Measurements from ENCODE around the gene UTP20.

UTP20 gene

DNA sequence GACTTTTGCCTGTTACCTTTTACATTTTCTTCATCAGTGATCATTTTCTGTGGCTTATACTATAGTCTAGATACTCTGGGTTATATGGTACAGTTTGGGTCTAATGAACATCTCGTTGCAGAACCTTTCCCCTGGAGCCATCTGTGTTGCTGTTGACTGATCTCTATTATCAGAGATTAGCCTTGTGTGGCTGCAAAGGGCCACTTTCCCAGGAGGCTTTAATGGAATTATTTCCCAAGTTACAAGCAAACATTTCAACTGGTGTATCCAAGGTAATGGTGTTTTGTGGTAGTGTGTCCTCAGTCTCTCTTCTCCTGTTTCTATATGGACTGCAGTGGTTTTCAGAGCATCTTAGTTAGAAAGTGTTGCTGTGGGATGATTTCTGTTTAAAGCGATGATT, 25.9 kb downstream of the UTP20 start:
- Histone ChIP-seq H3K4me1 (ENCODE audit: control insufficient read depth, insufficient read depth, low read depth, low read length) (no peaks in the 10 kb centered on the region), H3K4me2 (ENCODE audit: low read length, poor library complexity, severe bottlenecking) (no peak overlapping the region), H4K8ac (ENCODE audit: low read length) (no peak overlapping the region), H3K36me3 (ENCODE audit: control insufficient read depth in 1 of 2, insufficient read depth in 2 of 2, low read depth in 1 of 2, low read length in 2 of 2) (peaks cover 19 to 88% of the 10 kb centered on the region in 2 experiments), H3K4ac (ENCODE audit: low read depth in 1 of 2, low read length in 2 of 2) (no peak overlapping the region), H2BK5ac (ENCODE audit: low read depth, low read length, poor library complexity, severe bottlenecking) (no peak overlapping the region), H2BK15ac (ENCODE audit: low read depth, poor library complexity, severe bottlenecking) (no peak overlapping the region), H2BK12ac (ENCODE audit: low read length in 2 of 2) (no peak overlapping the region), H3K4me3 (ENCODE audit: insufficient read depth in 1 of 2, low read depth in 1 of 2, low read length in 2 of 2) (no peak overlapping the region), H2BK120ac (ENCODE audit: low read depth, low read length) (no peak overlapping the region), H3K18ac (ENCODE audit: low read depth in 1 of 2, low read length in 2 of 2) (no peak overlapping the region), H3K23ac (ENCODE audit: low read length in 2 of 2) (no peak overlapping the region), H2AFZ (ENCODE audit: low read depth, low read length) (no peak overlapping the region), H3K27me3 (ENCODE audit: control insufficient read depth in 1 of 2, insufficient read depth in 1 of 2, low read length in 2 of 2) (no peaks in the 10 kb centered on the region), H3K14ac (ENCODE audit: low read length in 2 of 2) (no peak overlapping the region), H4K91ac (ENCODE audit: low read length) (no peak overlapping the region), H3K9me3 (ENCODE audit: control insufficient read depth, low read length) (no peaks in the 10 kb centered on the region), H3K9ac (ENCODE audit: low read length) (no peak overlapping the region), H3K79me1 (replicated peaks; ENCODE audit: low read length, poor library complexity, severe bottlenecking) (peaks cover 1% of the 10 kb centered on the region), H3K27ac (ENCODE audit: low read length, poor library complexity, severe bottlenecking) (no peak overlapping the region), H2AK5ac (ENCODE audit: low read length, severe bottlenecking) (no peak overlapping the region)
- no peak for DNase-seq
- WGBS, result 100% methylated on average over 1 of the region's 2 CpGs

DNA sequence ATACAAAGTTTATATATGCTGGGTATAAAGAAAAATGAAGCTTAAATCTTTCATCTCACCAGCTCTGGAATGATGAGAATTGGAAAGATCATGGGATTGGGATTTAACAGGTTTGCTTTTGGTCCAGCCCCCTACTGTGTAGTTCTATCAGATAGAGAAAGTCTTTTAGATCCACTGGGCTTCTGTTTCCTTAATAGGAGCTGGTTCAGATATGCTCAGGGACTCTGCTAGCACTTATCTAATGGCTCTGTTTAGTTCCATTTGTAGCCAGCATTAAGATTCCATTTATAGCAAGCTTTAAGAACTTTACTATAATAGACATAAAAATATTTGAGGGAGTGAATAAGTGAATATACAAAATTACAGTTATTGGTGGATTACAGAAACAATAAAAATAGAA, 42.6 kb downstream of the UTP20 start:
- no peak overlapping the region for H2BK15ac ChIP-seq (ENCODE audit: low read depth, poor library complexity, severe bottlenecking)
- no peak overlapping the region for H2AK5ac ChIP-seq (ENCODE audit: low read length, severe bottlenecking)
- H3K9ac ChIP-seq (ENCODE audit: low read length), result no peak overlapping the region
- no peak overlapping the region for H3K4me2 ChIP-seq (ENCODE audit: low read length, poor library complexity, severe bottlenecking)
- H3K23ac ChIP-seq (ENCODE audit: low read length in 2 of 2), result no peak overlapping the region
- no peak overlapping the region for H4K91ac ChIP-seq (ENCODE audit: low read length)
- no peaks in the 10 kb centered on the region for H3K27me3 ChIP-seq (ENCODE audit: control insufficient read depth in 1 of 2, insufficient read depth in 1 of 2, low read length in 2 of 2)
- no peak overlapping the region for H3K4ac ChIP-seq (ENCODE audit: low read depth in 1 of 2, low read length in 2 of 2)
- H4K8ac ChIP-seq (ENCODE audit: low read length), result no peak overlapping the region
- H3K4me1 ChIP-seq (ENCODE audit: control insufficient read depth, insufficient read depth, low read depth, low read length), result peaks cover 4% of the 10 kb centered on the region
- H2AFZ ChIP-seq (ENCODE audit: low read depth, low read length), result no peak overlapping the region
- H3K18ac ChIP-seq (ENCODE audit: low read depth in 1 of 2, low read length in 2 of 2), result no peak overlapping the region
- no peak overlapping the region for H3K4me3 ChIP-seq (ENCODE audit: insufficient read depth in 1 of 2, low read depth in 1 of 2, low read length in 2 of 2)
- H3K9me3 ChIP-seq (ENCODE audit: control insufficient read depth, low read length), result no peaks in the 10 kb centered on the region
- no peak overlapping the region for H2BK120ac ChIP-seq (ENCODE audit: low read depth, low read length)
- DNase-seq, result no peak
- peak overlapping the region; percentile 19 for H2BK5ac ChIP-seq (ENCODE audit: low read depth, low read length, poor library complexity, severe bottlenecking)
- H3K36me3 ChIP-seq (ENCODE audit: control insufficient read depth in 1 of 2, insufficient read depth in 2 of 2, low read depth in 1 of 2, low read length in 2 of 2), result peaks cover 6 to 65% of the 10 kb centered on the region in 2 experiments
- H3K14ac ChIP-seq (ENCODE audit: low read length in 2 of 2), result no peak overlapping the region
- H3K79me1 ChIP-seq (replicated peaks; ENCODE audit: low read length, poor library complexity, severe bottlenecking), result no peaks in the 10 kb centered on the region
- no peak overlapping the region for H2BK12ac ChIP-seq (ENCODE audit: low read length in 2 of 2)
- H3K27ac ChIP-seq (ENCODE audit: low read length, poor library complexity, severe bottlenecking), result no peak overlapping the region

DNA sequence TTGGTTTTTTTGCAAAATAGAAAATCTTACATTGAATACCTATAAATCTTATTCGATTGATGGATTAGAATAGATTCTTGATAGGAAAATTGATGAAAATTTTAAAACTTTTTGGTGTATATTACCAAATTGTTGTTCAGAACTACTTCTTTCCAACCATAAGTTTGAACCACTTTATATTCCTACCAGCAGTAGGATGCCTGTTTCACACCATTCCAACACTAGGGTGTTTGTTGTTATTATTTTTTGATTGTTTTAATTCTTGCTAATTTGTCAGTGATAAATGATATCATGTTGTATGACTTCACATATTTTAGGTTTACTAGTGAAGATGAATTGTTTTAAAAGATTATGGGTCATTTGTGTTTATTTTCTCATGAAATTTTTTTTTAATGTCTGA, 43.4 kb downstream of the UTP20 start:
- Histone ChIP-seq H3K9ac (ENCODE audit: low read length) (no peak overlapping the region), H4K8ac (ENCODE audit: low read length) (no peak overlapping the region), H3K14ac (ENCODE audit: low read length in 2 of 2) (no peak overlapping the region), H2AFZ (ENCODE audit: low read depth, low read length) (no peak overlapping the region), H2AK5ac (ENCODE audit: low read length, severe bottlenecking) (no peak overlapping the region), H3K27ac (ENCODE audit: low read length, poor library complexity, severe bottlenecking) (no peak overlapping the region), H3K4me3 (ENCODE audit: insufficient read depth in 1 of 2, low read depth in 1 of 2, low read length in 2 of 2) (no peak overlapping the region), H3K9me3 (ENCODE audit: control insufficient read depth, low read length) (no peaks in the 10 kb centered on the region), H3K4me1 (ENCODE audit: control insufficient read depth, insufficient read depth, low read depth, low read length) (peaks cover 4% of the 10 kb centered on the region), H3K4me2 (ENCODE audit: low read length, poor library complexity, severe bottlenecking) (no peak overlapping the region), H2BK5ac (ENCODE audit: low read depth, low read length, poor library complexity, severe bottlenecking) (no peak overlapping the region), H3K4ac (ENCODE audit: low read depth in 1 of 2, low read length in 2 of 2) (no peak overlapping the region), H3K36me3 (ENCODE audit: control insufficient read depth in 1 of 2, insufficient read depth in 2 of 2, low read depth in 1 of 2, low read length in 2 of 2) (peaks cover 6 to 65% of the 10 kb centered on the region in 2 experiments), H3K27me3 (ENCODE audit: control insufficient read depth in 1 of 2, insufficient read depth in 1 of 2, low read length in 2 of 2) (no peaks in the 10 kb centered on the region), H3K18ac (ENCODE audit: low read depth in 1 of 2, low read length in 2 of 2) (no peak overlapping the region), H2BK120ac (ENCODE audit: low read depth, low read length) (no peak overlapping the region), H4K91ac (ENCODE audit: low read length) (no peak overlapping the region), H3K23ac (ENCODE audit: low read length in 2 of 2) (no peak overlapping the region), H3K79me1 (replicated peaks; ENCODE audit: low read length, poor library complexity, severe bottlenecking) (no peaks in the 10 kb centered on the region), H2BK15ac (ENCODE audit: low read depth, poor library complexity, severe bottlenecking) (no peak overlapping the region), H2BK12ac (ENCODE audit: low read length in 2 of 2) (no peak overlapping the region)
- WGBS, result no CpG with 5 or more reads among the region's 1 CpG
- DNase-seq, result no peak

DNA sequence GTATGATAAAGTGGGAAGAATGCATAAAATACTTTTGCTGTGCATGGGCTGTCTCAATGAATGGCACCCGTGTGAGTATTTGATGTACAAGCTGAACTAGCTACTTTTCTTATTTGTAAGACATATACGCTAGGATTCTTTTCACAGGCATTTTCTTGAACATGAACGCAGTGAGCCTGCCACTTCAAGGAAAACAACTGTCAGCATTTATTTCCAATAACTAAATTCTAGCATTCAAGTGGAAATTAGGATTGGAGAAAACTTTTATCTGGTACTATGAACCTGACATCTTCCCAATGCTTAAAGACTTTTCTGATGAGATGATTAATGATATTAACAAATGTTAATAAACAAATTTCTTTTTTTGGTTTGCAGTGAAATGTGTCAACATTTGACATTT, 45.7 kb downstream of the UTP20 start:
- no peak overlapping the region for H3K18ac ChIP-seq (ENCODE audit: low read depth in 1 of 2, low read length in 2 of 2)
- H3K4ac ChIP-seq (ENCODE audit: low read depth in 1 of 2, low read length in 2 of 2), result no peak overlapping the region
- peaks cover 3 to 72% of the 10 kb centered on the region in 2 experiments for H3K36me3 ChIP-seq (ENCODE audit: control insufficient read depth in 1 of 2, insufficient read depth in 2 of 2, low read depth in 1 of 2, low read length in 2 of 2)
- no peak overlapping the region for H2BK5ac ChIP-seq (ENCODE audit: low read depth, low read length, poor library complexity, severe bottlenecking)
- H2BK120ac ChIP-seq (ENCODE audit: low read depth, low read length), result no peak overlapping the region
- H3K79me1 ChIP-seq (replicated peaks; ENCODE audit: low read length, poor library complexity, severe bottlenecking), result no peaks in the 10 kb centered on the region
- H3K27ac ChIP-seq (ENCODE audit: low read length, poor library complexity, severe bottlenecking), result no peak overlapping the region
- H3K23ac ChIP-seq (ENCODE audit: low read length in 2 of 2), result no peak overlapping the region
- H3K4me2 ChIP-seq (ENCODE audit: low read length, poor library complexity, severe bottlenecking), result no peak overlapping the region
- H4K91ac ChIP-seq (ENCODE audit: low read length), result no peak overlapping the region
- peaks cover 7% of the 10 kb centered on the region for H3K4me1 ChIP-seq (ENCODE audit: control insufficient read depth, insufficient read depth, low read depth, low read length)
- no peak overlapping the region for H2BK12ac ChIP-seq (ENCODE audit: low read length in 2 of 2)
- H2AFZ ChIP-seq (ENCODE audit: low read depth, low read length), result no peak overlapping the region
- H3K4me3 ChIP-seq (ENCODE audit: insufficient read depth in 1 of 2, low read depth in 1 of 2, low read length in 2 of 2), result no peak overlapping the region
- no peak overlapping the region for H3K9ac ChIP-seq (ENCODE audit: low read length)
- 90% methylated on average over 2 of the region's 3 CpGs for WGBS
- H2AK5ac ChIP-seq (ENCODE audit: low read length, severe bottlenecking), result no peak overlapping the region
- no peak for DNase-seq
- no peaks in the 10 kb centered on the region for H3K27me3 ChIP-seq (ENCODE audit: control insufficient read depth in 1 of 2, insufficient read depth in 1 of 2, low read length in 2 of 2)
- H4K8ac ChIP-seq (ENCODE audit: low read length), result no peak overlapping the region
- H3K14ac ChIP-seq (ENCODE audit: low read length in 2 of 2), result no peak overlapping the region
- no peaks in the 10 kb centered on the region for H3K9me3 ChIP-seq (ENCODE audit: control insufficient read depth, low read length)
- H2BK15ac ChIP-seq (ENCODE audit: low read depth, poor library complexity, severe bottlenecking), result no peak overlapping the region

All from mesenchymal stem cell (in vitro differentiated cells and primary cell).